GM10847 (cell line): Measurements from ENCODE around the gene KRT86.

Experiments used
- POLR2A ChIP-seq: IDR thresholded peaks from 2 replicates; pipeline ENCODE4 v1.6.1; 2011; ENCODE audit not compliant: insufficient read length; ENCODE audit errors: extremely low read depth

Gene KRT86

DNA sequence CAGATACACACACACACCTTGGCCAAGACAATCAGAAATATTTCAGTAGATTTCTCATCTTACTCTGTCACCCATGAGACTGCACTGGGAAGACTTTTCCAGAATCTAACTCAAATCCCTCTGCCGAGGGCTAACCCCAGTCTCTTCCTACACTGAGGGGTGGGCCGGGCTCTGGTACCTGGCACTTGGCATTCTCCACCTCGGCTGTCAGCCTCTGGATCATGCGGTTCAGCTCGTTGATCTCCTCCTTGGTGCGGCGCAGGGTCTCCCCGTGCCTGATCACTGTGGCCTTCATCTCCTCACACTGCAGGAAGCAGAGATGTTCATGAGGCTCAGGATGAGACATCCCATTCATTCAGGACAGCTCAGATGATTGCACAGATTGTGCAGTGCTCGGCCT is 41.8 kb downstream of the KRT86 start:
- TF ChIP-seq POLR2A = no peak

DNA sequence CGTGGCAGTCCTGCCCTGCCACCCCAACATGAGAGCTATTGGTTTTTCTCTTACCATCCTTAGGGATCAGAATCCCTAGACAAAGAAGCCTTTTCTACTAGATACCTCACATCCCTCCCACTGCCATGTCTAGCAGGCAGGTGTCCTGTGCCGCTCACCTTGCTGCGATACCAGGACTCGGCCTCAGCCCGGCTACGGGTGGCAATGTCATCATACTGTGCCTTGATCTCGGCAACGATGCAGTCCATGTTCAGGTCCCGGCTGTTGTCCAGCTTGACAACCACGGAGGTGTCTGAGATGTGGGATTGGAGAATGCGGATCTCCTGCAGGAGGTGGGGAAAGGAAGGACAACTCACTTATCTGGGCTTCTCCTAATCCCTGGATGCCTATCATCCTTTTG is 42.3 kb downstream of the KRT86 start:
- no peak for TF ChIP-seq POLR2A

DNA sequence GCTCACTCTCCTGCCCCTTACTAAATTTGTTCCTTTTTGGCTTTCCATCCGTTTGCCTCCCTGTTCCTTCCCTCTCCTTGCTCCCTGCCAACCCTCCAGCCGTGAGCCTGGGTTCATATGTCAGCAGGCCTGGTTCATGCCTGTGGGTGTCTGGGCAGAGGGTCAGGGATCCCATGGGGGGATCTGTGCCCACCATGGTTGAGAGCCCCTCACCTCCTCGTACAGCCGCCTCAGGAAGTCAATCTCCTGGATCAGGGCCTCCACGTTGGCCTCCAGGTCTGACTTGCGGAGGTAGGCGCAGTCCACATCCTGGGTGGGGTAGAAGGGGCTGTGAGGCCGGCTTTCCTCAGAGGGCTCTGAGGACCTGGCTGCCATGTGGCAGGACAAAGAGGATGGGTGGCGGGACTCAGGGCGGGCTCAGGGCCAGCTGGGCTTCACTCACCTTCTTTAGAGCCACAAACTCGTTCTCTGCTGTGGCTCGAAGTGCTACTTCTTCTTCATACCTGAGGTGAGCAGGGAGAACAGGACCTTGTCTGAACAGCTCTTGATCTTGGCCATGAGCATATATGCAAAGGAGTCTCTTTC is 43.1 kb downstream of the KRT86 start:
- TF ChIP-seq POLR2A = no peak

DNA sequence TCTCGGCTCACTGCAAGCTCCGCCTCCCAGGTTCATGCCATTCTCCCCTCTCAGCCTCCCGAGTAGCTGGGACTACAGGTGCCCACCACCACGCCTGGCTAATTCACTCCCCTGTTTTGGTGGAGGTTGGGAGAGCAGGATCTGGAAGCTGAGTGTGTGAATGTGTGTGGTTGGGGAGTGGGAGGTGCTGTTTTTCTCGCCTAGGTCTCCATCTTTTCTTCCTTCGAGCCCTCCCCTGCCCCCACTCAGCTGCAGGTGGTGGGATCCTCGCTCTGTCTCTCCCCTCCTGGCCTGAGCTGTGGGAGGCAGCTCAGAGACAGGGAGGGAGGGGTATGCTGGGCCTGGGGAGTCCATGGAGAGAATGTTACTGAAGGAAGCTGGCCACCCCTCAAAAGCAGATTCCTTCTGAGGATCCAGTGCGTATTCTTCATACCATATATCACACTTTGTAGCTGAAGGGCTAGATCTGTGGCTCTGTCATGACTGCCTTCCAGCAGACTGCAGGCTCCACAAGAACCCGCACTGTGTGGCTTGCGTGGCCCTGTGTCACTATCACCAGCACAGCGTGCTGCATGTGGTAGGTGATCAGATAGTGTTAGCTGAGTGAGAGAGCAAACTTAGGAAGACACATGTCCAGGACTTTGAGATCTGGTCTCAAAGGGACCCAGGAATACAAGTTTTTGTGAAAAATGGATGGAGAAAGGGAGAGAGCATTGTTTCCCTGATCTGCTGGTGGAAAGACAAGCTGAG is 44.0 kb downstream of the KRT86 start:
- no peak for TF ChIP-seq POLR2A

DNA sequence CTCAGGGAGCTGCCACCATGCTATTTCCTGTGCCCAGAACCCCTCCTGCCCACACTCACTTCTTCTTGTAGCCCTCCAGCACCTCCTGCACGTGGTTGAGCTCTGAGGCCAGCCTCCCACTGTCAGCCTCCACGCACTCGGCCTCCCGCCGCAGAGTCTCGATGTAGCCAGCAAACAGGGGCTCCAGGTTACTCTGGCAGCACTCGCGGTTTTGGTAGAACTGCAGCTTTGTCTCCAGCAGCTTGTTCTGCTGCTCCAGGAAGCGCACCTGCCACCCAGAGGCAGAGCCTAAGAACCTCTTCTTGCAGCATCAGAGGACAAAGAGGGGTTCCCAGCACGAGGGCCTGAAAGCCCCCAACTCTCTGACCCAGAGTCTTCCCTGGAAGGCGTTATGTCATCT is 44.7 kb downstream of the KRT86 start:
- no peak for TF ChIP-seq POLR2A

DNA sequence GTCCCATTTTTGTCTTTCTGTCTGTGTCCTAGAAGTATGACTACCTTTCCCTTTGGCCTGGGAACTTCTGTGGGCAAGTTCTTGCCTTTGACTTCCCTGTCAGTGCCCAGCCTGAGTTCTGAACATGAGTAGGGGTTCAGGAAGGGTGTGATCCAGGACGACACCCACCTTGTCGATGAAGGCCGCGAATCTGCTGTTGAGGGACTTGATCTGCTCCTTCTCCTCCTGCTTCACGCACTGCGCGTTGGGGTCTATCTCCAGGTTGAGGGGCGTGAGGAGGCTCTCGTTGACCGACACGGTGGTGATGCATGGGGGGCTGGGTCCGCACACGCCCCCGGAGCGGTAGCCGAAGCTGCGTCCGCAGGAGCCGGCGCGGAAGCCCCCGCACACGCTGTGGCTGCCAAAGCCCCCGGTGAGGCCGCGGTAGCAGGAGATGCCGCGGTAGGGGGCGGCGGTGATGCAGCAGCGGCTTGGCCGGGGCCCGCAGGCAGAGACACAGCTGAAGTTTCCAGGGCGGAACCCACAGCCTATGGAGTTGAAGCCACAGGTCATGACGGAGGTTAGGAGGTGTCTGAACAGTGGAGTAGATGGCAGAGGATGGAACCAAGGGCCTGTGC is 46.4 kb downstream of the KRT86 start, which contains the start of gene KRT83:
KRT83 (minus strand) TSS at position 615 of the 617 bp plus-strand sequence; CDS start at position 552, 63 bp downstream.
- no peak for TF ChIP-seq POLR2A

DNA sequence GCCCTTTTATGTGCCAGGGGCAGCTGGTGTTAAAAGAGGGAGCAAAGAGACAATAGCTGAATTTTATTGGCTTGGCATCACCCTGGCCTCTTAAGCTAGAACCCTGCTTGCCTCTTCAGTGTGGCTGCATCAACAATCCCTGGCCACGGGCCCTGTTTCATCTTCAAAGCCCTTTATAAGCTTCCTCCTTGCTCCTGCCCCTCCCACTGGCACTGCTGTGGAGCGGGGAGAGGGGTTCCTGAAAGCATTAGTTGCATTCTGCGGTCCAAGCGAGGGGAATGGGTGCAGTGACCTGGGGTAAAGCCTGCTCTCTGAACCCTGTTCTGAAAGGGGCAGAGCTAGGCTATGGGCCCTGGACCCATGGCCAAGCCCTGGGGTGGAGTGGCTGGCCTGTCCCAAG is 47.0 kb downstream of the KRT86 start:
- no peak for TF ChIP-seq POLR2A

DNA sequence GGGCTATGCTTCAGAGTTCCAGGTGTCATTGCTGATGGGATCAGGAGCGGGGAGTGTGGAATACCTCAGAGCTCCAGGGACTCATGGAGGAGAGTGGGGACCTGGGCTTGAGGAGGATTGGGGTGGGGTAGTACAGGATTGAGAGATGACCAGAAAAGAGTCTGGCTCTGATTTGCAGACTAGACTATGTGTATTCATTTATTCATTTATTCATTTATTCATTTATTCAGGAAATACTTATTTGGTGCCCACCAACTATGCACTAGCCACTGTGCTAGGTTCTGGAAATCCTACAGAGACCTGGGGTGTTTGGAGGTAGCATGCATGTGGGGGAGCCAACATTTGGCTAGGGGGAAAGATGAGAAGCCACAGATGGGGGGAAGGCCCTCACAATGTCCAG is 47.6 kb downstream of the KRT86 start:
- TF ChIP-seq POLR2A = no peak

DNA sequence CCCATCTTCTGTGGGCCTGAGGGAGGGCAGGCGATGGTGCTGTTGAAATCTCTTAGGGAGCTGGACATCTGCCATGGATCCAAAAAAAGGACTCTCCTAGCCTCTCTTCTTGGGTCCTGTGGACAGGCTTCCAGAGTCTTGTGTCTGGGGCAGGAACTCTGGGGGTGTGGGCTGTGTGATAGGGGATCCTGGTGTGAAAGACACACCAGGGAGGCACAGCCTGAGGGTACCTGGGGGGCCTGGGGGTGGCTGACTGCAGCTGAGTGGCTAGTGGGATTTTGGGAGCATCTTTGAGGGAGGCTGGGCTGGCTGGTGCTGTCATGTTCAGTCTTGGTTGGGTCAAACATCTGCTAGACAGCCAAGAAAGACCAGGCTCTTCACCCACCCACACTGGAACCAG is 48.6 kb downstream of the KRT86 start:
- no peak for TF ChIP-seq POLR2A

DNA sequence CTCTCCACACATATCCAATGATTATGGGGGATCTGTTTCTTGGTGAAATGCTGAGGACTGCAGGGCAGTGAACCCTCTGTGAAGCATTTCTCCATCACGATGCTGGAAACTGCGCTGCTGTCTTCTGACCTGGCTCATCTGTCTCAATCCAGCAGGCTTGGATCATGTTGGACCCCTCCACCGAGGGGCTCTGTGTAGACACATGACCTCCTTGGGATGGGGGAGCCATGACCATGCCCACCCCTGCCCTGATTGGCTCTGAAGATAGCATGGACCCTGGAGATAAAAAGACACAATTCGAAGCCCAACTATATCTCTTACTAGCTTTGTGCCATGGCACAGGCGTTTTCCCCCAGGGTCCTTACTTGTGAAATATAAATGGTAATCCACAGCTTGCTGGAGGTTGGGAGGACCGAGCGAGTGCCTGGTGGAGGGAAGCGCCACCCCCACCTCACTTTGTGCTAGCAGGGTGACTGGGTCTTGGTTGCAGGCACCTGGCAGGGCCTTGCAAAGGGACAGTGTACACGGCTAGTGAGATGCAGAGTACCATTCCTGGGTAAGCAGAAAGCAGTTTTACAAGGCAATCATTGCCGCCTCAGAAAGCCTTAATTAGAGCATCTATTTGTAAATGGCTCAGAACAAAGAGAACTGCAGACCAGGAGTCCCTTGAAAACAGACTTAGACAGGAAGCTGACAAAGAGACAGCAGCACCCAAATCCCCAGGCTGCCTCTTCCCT is 49.1 kb downstream of the KRT86 start:
- no peak for TF ChIP-seq POLR2A

DNA sequence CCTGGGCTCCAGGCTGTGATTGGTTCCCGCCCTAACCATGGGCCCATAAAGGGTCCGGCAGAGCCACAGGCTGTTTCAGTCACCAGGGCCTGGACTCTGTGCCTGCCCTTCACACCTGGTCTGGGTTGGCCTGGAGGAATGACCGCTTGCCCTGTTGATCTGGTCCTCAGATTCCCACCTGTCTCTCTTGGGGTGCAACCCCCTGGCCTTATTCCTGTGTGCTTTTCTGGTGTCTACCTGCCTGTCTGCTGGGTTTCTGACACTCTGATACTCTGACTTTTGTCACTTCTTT is 49.7 kb downstream of the KRT86 start:
- no peak for TF ChIP-seq POLR2A

DNA sequence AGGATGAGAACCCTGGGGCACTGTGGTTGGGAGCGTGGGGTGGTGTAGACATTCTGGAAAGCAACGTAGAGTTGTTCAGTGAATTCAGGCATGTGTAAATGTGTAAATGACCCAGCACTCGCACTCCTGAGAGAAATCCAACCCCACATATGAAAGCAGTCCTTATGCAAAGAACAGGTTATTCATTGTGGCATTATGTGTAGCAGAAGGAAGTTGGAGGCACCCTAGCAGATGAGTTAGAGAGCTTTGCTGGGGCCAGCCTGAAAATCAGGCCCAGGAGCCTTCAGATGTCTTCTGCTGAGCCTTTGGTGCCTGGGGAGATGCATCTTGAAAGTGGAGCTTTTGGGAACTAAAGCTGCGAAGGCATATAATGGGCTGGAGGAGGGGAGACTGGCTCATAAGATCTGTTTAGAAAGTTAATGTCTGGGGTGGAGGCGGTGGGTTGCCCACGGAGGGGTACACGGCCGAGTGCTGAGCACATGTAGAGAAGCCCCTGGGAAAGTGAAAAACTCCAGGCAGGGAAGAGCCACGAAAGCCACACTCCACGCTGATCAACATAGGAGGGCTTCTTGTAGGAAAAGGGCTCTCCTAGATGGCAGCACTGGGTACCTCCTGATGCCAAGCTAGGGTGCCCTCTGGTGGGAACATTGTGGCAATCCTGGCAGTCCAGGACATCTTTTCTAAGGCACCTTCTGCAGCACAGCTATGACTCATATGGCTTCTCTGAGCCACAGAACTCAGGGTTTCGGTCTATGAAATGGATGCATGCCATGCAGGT is 52.8 kb downstream of the KRT86 start:
- TF ChIP-seq POLR2A = no peak

DNA sequence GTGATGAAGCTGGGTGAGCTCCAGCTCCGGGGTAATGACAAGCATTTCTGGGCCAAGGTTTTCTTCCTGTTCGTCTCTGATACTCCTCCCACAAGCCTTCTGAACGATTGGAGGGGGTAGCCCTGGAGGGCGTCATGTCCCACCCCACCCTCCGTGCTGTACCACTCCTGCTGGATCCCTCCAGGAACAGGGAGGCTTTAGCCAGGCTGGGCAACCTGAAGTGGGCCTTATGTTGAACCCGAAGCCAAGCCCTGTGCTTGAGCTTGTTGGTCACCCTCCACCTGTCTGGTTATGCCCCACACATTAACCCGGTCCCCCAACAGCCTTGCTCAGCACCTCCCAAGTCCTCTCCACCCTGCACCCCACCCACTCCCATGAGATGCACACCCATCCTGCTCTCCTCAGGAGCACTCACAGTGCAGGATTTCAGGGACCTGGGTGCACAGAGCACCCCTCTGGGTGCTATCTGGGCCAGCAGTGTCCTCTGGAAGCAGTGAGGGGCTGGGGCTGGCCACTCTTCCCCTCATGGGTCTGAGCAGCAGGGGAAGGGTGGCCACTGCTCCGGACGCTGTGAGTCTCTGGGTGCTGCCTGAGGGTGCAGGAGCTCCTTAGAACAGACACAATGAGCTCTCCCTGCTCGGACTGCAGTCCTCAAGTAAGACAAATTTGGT is 53.5 kb downstream of the KRT86 start:
- TF ChIP-seq POLR2A = no peak

DNA sequence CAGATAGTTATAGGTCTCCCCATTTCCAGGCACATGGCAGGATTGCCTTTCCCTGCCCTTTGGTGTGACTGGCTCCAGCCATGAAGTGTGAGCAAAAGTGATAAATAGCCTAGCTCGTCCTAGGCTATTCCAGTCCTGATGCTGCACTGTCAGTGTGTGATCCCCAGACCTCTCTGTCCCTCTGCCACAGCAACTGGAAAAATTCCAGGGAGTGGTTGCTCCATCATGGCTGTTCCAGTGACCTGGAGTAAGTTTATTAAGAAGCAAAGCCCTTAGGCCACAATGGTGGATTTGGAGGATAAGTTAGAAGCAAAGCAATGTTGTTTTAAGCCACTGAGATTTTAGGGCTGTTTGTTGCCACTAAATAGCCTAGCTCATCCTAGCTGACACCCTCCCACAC is 56.6 kb downstream of the KRT86 start:
- TF ChIP-seq POLR2A = no peak

DNA sequence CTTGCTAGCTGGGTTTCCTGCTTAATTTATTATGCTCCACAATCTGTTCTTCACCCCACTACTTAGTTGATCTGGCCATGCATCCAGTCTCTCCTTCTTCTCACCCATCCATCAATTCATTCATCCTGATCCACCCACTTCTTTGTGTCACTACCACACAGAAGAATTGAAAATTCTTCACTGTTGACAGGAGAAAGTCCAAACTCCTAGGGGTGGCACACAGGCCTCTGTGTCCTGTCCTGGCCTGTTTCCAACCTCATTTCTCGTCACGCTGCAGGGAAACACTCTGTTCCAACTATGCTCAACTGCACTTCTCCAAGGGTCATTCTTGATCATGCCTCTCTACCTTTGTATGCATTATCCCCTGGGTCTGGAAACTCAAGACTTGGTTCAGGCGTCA is 57.4 kb downstream of the KRT86 start:
- no peak for TF ChIP-seq POLR2A
